GM19023 (cell line): Measurements from ENCODE around the gene ANKRD24.
"Not testable (repeated sequence)": the region's sequence is repeated elsewhere in the genome, so short reads cannot be mapped to it uniquely, and the experiment has no call there.

Experiments used
- ATAC-seq: cut with Tn5 transposase; IDR thresholded peaks from one replicate; pipeline ENCODE4 v1.9.1; 2021; ENCODE audit warnings: mild to moderate bottlenecking, moderate library complexity; ENCODE audit not compliant: unreplicated experiment

The ANKRD24 gene

DNA sequence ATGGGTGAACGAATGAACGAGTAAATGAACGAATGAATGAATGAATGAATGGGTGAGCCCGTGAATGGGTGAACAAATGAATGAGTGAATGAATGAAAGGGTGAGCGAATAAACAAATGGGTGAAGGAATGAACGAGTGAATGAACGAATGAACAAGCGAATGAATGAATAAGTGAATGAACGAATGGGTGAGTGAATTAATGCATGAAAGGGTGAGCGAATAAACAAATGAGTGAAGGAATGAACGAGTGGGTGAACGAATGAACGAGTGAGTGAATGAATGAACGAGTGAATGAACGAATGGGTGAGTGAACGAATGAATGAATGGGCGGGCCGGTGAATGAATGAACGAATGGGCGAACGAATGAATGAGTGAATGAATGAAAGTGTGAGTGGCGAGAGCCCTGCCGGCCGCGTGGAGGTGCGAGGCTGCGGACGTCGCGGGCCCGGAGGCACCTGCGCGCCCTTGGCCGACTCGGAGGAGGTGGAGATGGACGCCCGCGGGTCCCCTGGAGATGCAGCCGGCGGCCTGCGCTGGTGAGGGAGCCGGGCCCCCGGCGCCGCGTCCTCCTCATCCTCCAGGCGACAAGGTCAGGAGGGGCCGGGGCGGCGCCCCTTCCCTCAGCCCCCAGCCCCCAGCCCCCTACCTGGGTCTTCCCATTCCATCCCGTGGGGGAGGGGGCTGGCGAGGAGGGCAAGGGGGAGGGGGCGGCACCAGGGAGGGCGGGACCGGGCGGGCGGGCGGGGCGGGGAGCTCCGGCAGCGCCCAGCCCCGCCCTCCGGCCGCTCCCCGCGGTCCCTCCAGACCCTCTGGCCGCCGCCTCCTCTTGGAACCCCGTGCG, 15.4 kb downstream of the ANKRD24 start:
- ATAC-seq, result no peak

DNA sequence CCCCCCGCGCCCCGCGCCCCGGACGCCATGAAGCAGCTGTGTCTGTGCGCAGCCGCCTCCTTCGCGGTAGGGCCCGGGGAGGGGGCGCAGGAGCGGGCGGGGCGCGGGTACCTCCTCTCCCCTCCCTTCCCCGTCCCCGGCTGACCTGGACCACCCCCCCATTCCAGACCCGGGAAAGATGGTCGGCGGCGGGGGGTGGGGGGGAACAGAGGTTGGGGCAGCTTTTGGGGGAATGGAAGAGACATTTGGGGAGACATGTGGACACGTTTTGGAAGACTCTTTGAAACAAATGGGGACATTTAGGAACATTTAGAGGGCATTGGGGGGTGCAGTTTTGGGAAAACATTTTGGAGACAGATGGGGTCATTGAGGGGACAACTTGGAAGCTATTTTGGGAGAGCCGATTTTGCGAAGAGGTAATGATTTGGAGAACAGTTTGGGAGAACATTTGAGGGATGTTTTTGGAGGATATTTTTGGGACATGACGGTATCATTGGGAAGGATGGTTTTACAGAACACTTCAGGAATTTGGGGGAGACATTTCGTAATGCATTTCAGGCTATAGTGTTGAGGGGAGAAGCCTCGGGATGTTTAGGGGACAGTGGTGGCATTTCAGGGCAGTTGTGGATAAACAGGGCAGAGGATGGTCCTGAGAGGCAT, 16.1 kb downstream of the ANKRD24 start:
- no peak for ATAC-seq

DNA sequence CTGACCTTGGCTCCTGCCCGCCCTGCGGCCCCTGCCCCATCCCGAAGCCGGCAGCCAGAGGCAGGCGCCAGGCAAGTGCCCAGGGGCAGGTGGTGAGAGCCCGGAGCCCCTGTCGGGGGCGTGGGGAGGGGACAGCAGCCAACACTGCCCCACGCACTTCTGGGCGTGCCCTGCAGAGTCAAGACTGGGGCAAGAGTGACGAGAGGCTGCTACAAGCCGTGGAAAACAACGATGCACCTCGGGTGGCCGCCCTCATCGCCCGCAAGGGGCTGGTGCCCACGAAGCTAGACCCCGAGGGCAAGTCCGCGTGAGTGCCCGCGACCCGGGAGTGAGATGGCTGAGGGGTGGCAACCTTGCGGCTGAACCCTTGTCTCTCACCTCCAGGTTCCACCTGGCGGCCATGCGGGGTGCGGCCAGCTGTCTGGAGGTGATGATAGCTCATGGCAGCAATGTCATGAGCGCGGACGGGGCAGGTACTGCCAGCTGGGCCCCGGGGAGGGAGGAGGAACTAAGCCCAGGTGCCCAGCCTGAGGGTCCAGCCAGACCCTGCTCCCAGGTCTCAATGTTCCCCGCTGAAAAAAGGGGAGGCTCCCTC, 17.3 kb downstream of the ANKRD24 start:
- ATAC-seq, result no peak

DNA sequence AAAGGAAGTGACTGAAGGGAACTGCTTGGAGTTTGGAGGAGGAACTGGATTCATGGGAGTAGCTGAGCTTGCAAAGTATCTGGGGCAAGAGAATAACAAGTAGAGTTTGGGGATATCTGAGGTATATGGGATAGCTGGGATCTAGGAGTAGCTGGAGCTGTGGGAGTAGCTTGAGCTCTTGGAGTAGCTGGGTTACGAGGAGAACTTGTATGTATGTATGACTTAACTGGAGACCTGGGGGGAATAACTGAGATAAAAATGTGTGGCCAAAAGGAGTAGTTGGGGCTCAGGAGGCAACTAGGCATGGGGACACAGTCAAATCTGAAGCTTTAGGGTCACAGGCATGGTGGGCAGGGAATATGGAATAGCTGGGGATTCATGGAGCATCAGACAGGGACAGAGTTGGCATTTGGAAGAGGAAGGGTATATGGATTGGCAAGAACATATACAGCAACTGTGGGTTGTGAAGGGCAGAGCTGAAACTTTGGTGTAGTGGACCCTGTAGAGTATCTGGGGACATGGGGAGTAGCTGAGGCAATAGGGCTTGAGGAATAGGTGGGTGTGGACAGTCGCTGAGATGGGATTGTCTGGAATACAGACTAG, 18.6 kb downstream of the ANKRD24 start:
- ATAC-seq, result no peak

DNA sequence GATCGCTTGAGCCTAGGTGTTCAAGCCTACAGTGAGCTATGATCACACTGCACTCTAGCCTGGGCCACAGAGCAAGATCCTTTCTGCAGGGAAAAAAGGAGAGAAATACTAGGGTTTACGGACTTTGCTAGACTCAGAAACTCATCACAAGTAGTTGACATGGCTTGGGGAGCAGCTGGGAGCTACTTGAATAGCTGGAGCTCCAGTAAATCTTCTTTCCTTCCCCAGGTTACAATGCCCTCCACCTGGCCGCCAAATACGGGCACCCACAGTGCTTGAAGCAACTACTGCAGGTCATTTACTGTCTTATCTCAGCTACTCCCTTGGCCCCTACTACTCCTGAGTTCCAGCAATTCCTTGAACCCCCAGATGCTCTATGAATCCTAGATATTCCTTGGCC, 19.3 kb downstream of the ANKRD24 start:
- ATAC-seq, result no peak

DNA sequence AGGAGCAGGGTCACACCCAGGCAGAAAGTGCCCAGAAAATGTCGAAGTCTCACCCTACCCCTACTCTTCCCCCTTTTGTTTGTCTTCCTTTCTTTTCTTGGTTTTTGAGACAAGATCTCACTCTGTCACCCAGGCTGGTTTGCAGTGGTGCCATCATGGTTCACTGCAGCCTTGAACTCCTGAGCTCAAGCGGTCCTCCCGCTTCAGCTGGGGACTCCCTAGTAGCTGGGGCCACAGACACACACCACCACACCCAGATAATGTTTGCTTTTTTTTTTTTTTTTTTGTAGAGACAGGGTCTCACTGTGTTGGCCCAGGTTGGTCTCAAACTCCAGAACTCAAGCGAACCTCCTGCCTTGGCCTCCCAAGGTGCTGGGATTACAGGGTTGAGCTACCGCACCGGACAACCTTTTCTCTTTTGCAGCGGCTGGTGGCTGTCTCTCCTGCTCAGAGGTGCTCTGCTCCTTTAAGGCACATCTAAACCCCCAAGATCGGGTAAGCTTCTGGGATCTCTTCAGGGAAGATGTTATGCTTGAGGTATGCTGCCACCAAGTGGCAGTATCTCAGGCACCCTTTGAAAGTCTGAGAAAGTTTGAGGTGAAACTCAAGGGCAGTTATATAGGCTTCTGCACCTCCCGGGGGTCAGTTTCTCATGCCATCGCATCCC, 24.5 kb downstream of the ANKRD24 start:
- no peak for ATAC-seq

DNA sequence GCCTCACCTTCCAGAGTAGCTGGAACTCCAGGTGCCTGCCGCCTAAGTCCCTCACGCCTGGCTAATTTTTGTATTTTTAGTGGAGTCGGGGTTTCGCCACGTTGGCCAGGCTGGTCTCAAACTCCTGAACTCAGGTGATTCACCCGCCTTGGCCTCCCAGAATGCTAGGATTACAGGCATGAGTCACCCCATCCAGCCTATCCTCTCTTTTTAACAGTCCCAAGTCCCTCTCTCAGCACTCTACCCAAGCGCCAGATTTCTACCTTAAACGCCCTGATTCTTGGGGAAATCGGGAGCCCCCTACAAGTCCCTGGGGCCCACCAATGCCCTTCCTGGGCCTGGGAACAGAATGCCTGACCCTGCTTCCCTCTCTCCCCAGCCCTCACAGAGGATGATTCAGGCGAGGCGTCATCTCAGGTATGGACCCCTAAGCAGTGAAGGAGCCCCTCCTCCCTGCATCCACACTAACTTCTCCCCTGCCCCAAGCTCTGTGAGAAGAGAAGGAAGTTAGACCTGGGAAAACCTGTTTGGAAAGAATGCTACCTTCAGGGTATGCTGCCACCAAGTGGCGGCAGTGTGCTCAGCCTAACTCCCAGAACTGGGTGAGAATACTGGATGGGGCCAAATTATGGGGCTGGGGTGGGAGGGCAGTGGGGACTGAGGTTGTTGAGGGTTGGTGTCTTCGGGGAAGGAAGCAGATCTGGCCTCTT, 26.1 kb downstream of the ANKRD24 start:
- ATAC-seq, result no peak

DNA sequence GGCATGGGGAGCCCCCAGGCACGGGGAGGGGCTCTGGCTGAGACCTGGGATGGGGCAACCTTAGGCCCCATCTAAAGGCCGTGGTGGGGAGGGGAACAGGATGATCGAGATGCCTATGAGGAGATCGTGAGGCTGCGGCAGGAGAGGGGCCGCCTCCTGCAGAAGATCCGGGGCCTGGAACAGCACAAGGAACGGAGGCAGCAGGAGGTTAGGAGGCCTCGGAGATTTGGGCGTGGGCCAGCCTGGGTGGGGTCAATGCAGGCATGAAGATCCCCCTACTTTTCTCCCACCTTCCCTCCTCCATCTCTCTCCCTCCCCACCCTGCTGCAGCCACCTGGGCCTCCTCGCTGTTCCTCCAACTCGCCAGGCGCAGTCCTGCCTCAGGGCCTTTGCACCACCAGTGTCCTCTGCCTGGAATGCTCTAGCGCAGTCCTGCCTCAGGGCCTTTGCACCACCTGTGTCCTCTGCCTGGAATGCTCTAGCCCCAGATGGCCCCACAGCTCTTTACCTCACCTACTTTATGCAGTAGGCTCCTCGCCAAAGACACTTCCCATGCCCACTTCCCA, 27.8 kb downstream of the ANKRD24 start:
- no peak for ATAC-seq

DNA sequence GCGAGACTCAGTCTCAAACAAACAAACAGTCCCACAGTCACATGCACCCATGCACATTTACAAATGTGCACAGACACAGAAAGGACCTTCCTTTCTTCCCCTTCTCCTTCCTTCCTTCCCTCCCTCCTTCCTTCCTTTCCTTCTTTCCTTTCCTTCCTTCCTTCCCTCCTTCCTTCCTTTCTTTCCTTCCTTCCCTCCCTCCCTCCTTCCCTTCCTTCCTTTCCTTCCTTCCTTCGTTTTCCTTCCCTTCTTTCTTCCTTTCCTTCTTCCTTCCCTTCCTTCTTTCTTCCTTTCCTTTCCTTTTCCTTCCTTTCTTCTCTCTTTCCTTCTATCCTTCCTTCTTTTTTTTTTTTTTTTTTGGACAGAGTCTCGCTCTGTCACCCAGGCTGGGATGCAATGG, 30.6 kb downstream of the ANKRD24 start:
- ATAC-seq, result no peak

DNA sequence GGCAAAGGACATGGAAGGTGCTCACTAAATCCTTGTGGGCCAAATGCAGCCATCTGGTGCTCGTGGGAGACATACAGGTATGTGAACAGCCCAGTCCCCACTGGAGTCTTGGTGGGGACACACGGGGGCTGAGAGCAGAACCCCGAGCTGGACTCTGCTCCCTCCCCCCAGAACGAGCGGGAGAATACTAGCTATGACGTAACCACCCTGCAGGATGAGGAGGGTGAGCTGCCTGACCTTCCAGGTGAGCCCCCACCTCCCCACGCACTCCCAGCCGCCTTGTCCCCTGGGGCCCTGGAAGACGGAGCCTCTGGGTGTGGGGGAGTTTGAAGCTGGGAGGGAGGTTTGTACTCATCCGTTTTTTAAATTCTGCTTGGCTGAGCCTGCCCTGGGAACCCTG, 33.3 kb downstream of the ANKRD24 start:
- no peak for ATAC-seq

DNA sequence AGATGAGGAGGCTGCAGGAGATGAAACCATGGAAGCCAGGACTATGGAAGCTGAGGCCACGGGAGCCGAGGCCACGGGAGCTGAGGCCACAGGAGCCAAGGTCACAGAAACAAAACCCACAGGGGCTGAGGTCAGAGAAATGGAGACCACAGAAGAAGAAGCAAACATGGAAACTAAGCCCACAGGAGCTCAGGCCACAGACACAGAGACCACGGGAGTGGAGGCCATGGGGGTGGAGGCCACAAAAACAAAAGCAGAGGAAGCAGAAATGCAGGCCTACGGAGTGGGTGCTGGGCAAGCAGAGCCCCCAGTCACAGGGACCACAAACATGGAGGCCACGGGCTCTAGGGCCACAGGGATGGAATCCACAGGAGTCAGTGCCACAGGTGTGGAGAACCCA, 34.4 kb downstream of the ANKRD24 start:
- ATAC-seq, result no peak

DNA sequence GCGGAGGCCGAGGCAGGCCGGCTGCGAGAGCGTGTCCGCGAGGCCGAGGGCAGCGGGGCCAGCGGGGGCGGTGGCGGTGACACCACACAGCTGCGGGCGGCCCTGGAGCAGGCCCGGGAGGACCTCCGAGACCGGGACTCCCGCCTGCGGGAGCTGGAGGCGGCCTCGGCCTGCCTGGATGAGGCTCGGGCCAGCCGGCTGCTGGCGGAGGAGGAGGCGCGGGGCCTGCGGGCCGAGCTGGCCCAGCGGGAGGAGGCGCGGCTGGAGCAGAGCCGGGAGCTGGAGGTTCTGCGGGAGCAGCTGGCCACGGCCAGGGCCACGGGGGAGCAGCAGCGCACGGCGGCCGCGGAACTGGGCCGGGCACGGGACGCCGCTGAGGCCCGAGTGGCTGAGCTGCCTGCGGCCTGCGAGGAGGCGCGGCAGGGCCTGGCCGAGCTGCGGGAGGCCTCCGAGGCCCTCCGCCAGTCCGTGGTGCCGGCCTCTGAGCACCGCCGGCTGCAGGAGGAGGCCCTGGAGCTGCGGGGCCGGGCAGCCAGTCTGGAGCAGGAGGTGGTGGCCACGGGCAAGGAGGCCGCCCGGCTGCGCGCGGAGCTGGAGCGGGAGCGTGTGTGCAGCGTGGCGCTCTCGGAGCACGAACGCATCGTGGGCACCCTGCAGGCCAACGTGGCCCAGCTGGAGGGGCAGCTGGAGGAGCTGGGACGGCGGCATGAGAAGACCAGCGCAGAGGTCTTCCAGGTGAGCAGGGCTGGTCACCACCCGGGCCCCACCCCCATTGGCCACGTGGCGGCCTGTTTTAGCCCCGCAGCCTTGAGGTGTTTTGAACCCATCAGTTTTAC, 35.2 kb downstream of the ANKRD24 start:
- ATAC-seq, result no peak

DNA sequence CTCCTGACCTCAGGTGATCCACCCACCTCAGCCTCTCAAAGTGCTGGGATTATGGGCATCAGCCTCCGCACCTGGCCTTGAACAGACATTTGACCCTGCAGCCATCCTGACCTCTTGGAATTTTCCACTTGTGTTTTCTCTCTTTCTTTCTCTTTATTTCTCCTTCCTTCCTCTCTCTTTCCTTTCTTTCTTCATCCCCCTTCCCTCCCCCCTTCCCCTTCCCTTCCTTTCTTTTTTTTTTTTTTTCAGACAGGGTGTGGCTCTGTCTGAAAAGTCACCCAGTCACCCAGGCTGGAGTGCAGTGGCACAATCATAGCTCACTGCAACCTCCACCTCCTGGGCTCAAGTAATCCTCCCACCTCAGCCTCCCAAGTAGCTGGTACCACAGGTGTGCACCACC, 36.0 kb downstream of the ANKRD24 start:
- ATAC-seq, result not testable (repeated sequence)

DNA sequence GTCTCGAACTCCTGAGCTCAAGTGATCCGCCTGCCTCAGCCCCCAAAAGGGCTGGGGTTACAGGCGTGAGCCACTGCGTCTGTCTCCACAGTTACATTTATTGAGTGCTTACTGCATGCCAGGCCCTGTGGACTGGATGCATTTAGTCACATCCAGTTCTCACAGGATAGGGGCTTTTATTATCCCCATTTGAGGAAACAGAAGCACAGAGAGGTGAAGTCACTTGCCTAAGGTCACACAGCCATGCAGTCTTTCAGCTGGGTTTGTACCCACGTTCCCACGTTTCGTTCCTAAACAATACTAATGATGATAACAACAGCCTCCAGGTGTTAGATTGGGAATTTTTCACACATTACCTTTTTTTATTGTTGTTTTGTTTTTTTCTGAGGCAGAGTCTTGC, 37.7 kb downstream of the ANKRD24 start:
- ATAC-seq, result no peak

DNA sequence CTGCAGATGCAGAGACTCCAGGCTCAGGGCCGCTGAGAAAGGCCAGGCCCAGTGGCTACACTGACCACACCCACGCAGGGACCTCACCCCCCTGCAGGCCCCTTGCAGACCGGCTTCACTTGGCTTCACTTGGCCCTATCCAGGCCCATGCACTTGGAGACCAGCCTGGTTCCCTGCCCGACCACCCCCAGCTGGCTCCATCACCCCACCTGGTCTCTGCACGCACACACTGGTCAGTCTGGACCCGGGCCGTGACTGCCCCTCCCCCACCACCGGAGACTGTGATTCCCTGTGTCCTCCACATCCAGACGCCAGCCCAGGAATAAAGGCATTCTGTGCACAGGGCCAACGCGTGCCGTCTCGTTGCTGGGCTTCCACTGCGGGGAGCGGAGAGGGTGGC, 42.0 kb downstream of the ANKRD24 start:
- no peak for ATAC-seq

DNA sequence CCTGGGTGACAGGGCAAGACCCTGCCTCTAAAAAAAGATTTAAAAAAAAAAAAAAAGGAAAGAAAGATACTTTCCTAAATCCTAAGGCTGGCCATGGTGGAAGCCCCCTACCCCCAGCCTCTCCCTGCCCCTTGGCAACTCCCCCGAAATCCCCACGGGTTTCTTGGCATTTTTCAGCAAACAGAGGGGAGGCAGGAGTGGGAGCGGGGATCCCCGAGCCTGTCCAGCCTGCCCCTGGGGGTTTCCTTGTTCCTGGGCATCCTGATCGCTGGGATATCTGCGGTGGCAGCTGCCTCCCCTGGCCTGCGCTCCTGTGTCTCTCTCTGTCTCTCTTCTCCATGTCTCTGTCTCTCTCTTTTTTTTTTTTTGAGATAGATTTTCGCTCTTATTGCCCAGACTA, 43.4 kb downstream of the ANKRD24 start:
- no peak for ATAC-seq

DNA sequence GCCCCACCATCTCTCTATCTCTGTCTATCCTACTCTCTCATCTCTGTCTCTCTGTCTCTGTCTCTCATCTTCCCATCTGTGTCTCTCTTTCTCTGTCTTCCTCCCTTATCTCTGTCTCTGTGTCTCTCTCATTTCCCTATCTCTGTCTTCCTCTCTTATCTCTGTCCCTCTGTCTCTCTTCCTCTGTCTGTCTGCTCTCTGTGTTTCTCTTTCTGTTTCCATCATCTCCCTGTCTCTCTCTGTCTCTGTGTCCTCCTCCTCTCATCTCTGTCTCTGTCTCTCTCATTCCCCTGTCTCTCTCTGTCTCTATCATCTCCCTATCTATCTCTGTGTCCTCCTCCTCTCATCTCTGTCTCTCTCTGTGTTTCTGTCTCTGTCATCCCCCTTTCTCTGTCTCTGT, 45.3 kb downstream of the ANKRD24 start:
- ATAC-seq, result no peak

DNA sequence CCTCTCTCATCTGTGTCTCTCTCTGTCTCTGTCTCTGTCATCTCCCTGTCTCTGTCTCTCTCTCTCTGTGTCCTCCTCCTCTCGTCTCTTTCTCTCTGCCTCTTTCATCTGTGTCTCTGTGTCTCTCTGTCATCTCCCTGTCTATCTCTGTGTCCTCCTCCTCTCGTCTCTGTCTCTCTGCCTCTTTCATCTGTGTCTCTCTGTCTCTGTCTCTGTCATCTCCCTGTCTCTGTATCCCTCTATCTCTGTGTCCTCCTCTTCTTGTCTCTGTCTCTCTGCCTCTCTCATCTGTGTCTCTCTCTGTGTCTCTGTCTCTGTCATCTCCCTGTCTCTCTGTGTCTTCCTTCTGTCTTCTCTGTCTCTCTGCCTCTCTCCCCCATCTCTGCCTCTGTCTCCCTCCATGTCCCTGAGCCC, 46.3 kb downstream of the ANKRD24 start:
- ATAC-seq, result no peak

DNA sequence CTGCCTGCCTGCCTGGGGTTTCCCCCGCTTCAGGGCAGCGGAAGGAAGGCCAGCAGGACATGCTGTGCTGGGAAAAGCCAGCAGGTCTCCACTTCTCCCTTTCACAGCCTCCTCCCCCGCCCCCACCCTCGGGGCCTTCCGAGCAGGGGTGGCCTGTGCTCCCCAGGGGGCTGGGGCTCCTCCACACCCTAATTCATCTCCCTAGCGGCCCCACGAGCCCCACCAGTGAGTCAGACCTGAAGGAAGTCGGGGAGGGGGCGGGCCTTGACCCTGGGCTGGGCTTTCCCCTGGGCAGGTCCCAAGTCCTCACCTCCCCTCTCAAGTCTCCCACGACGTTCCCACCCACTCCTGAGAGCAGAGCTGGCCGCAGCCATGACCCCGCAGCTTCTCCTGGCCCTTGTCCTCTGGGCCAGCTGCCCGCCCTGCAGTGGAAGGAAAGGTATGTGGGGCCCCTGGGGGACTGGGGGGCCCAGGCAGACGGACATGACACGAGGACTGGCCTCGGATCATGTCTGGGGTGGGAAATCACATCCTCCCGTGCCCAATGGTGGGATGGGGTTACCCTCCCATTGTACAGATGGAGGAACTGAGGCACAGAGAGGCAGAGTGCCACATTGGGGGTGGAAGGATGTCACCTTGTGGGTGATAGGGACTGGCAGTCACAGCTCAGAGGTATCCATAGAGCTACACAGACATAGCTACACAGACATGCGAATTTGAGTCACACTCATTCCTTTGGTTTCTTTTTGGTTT, 46.9 kb downstream of the ANKRD24 start, which contains the start of gene EBI3:
EBI3 (plus strand) TSS at position 345 of the 753 bp plus-strand sequence; CDS start at position 373, 28 bp downstream.
- peak; percentile 72 for ATAC-seq
